GM19328 (cell line): ENCODE data around the gene PRPF19.

Experiments
- ATAC-seq: cut with Tn5 transposase; IDR thresholded peaks from one replicate; pipeline ENCODE4 v1.9.1; 2021; ENCODE audit warnings: mild to moderate bottlenecking, moderate library complexity; ENCODE audit not compliant: unreplicated experiment

PRPF19 gene

DNA sequence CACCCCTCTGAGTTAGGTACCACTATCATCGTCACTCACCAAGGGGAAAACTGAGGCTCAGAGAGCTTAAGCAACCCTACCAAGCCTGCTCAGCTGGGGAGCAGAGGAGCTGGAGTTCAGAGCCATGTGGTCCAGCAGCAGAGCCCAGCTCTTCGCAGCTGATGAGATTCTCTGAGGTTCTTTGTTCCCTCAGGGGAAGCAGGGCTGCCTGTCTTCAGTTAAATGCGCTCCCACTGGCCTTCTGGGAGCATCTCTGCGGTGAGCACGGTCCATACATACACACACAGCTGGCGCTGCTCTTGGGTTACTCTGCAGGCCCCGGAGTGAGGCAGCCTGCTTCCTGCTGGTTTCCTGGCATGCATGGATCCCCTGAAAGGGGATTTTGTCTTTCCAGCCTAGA lies 45.4 kb downstream of the PRPF19 start:
- ATAC-seq, result no peak

DNA sequence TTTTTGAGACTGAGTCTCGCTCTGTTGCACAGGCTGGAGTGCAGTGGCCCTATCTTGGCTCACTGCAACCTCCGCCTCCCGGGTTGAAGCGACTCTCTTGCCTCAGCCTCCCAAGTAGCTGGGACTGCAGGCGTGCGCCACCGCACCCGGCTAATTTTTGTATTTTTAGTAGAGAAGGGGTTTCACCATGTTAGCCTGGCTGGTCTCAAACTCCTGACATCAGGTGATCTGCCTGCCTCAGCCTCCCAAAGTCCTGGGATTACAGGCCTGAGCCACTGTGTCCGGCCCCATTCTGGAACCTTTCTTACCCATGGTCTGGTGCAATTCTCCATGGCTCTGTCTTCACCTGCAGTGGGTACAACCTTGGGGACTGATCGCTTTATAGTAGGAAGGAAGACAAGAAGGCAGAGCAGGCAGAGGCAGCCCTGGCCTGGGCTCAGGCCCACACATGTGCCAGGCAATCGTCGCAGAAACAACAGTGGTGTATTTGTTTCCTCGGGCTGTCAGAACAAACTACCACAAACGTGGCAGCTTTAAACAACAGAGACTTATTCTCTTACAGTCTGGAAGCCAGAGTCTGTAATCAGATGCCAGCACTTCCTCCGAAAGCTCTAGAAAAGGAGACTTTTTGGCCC lies 46.7 kb downstream of the PRPF19 start:
- no peak for ATAC-seq

- ATAC-seq, result no peak
Measured at GRCh38 chr11:60858731-60859464, 47.5 kb downstream of the PRPF19 start.

- ATAC-seq, result no peak
Measured at GRCh38 chr11:60858236-60858635, 48.1 kb downstream of the PRPF19 start.

GRCh38 chr11:60857378-60858232 lies 48.8 kb downstream of the PRPF19 start:
- ATAC-seq, result no peak

GRCh38 chr11:60855726-60856633 lies 50.4 kb downstream of the PRPF19 start, which contains the start of gene PTGDR2:
PTGDR2 (minus strand) TSS chr11:60855950; CDS start chr11:60853722, 2,228 bp downstream.
- no peak for ATAC-seq

GRCh38 chr11:60854847-60855725 lies 51.3 kb downstream of the PRPF19 start:
- no peak for ATAC-seq

- ATAC-seq, result no peak
Measured at GRCh38 chr11:60854140-60854846, 52.1 kb downstream of the PRPF19 start.

DNA sequence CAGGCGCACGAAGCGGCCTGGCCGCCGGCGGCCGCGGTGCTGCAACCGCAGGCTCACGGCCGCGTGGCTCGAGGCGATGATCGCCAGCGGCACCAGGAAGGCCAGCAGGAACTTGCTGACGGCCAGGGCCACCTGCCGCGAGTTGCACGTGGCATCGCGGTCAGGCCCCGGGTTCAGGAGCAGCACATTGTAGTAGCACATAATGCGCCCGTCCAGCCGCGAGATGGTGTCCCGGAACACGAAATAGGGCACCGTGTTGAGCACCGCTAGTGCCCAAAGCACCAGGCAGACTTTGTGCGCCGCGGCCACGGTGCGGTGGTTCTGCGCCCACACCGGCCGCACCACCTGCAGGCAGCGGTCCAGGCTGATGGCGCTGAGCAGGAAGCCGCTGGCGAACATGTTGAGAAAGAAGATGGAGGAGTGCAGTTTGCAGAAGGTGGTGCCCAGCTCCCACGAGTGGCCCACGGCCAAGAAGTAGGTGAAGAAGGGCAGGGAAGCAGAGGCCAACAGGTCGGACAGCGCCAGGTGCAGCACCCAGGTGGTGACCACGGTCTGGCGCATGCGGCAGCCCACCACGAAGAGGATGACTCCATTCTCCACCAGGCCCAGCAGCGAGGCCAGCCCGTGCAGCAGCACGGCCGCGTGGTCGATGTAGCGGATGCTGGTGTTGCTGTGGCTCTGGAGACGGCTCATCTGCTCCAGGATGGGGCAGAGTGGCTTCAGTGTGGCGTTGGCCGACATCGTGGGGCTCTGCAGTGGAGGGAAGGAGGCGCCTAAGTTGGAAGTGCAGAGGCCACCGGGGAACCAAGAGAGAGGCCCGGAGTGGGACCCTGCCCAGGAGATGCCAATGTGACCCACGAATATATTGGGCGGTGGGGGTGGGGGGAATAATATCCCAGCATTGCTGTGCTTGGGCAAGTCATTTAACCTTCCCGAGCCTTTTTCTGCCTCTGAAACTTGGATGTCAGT lies 53.1 kb downstream of the PRPF19 start:
- no peak for ATAC-seq

- no peak for ATAC-seq
Measured at GRCh38 chr11:60852117-60852981, 54.0 kb downstream of the PRPF19 start.

GRCh38 chr11:60851327-60852104 lies 54.9 kb downstream of the PRPF19 start:
- ATAC-seq, result no peak

DNA sequence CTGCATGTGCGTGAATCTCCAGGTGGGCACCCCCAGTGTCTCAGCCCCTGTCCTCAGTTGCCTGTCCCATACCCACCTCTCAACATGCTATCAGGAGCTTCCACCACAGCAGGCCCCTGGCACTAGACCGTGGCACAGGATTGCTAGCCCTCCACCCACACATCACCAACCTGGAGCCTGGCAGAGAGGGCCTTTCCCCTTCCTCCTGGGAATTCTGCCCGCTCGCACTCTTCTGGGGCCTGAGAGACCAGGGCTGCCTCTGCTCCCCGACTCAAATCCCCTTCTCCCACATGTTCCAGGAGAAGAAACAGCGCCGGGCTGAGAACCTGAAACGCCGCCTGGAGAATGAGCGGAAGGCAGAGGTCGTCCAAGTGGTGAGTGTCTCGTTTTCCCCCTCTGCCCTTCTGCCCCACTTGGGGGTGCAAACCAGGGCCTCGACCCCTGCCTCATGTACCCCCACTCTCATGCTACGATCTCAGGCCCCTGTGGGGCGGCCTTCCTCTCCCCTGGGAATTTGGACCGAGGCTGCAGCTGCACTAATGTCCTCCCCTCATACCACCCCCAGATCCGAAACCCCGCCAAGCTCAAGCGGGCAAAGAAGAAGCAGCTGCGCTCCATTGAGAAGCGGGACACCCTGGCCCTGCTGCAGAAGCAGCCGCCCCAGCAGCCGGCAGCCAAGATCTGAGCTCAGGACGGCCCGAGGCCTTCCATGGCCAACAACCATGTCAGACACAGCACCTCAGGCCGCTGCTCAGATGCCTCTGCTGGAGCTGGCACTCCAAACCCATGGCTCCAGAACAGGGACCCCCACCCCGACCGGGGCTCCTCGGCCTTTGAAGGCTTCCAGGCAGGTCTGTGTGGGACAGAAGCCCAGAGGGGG lies 56.5 kb downstream of the PRPF19 start:
- ATAC-seq, result no peak

- no peak for ATAC-seq
Measured at GRCh38 chr11:60848714-60849151, 57.7 kb downstream of the PRPF19 start.

- no peak for ATAC-seq
Measured at GRCh38 chr11:60847896-60848295, 58.5 kb downstream of the PRPF19 start.

- no peak for ATAC-seq
Measured at GRCh38 chr11:60847281-60847680, 59.1 kb downstream of the PRPF19 start.
